ENCODE results near the gene KLHL28. TPM values are rescaled to one million over a fixed set of nuclear protein-coding genes. Genes with fewer than 3 reads are reported as not detected.
A peak's percentile ranks its signal among the peaks of the same experiment; 100 is the strongest.

The KLHL28 gene
- total and polyA plus RNA-seq, 2 experiments from 2014 or later, result 5.3 to 16.2 TPM

DNA sequence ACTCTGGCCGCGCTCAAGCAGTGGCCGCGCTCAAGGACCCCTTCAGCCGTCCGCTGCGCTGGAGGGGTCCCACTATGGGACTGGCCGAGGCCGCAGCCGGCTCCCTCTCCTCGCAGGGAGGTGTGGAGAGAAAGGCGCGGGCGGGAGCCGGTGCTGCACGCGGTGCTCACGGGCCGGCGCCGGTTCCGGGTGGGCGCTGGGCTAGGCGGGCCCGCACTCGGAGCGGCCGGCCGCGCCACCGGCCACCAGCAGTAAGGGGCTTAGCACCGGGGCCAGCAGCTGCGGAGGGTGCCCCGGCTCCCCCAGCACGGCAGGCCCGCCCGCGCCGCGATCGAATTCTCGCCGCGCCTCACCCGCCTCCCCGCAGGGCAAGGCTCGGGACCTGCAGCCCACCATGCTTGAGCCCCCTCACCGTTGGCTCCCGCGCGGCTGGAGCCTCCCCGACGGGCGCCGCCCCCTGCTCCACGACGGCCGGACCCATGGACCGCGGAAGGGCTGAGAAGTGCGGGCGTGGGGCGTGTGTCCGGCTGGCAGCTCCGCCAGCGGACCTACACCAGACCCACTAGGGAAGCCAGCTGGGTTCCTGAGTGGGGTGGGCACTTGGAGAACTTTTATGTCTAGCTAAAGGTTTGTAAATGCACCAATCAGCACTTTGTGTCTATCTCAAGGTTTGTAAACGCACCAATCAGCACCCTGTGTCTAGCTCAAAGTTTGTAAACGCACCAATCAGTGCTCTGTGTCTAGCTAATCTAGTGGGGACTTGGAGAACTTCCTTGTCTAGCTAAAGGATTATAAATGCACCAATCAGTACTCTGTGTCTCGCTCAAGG lies 49.5 kb downstream of the KLHL28 start:
- no peak overlapping the region for H3K4me3 ChIP-seq
- no peaks in the 10 kb centered on the region for H3K27me3 ChIP-seq
- no peak overlapping the region for H2AFZ ChIP-seq
- H3K4me1 ChIP-seq (ENCODE audit: insufficient read depth), result no peaks in the 10 kb centered on the region
- H4K20me1 ChIP-seq (ENCODE audit: insufficient read depth, poor library complexity, severe bottlenecking), result no peaks in the 10 kb centered on the region
- no peak overlapping the region for H3K4me2 ChIP-seq
- TF ChIP-seq EZH2phosphoT487 (IDR thresholded peaks at IDR 0.05; ENCODE audit: low read depth, severe bottlenecking, unreplicated experiment) (no peak), EZH2 (IDR thresholded peaks at IDR 0.05; ENCODE audit: borderline replicate concordance) (no peak)
- no peaks in the 10 kb centered on the region for H3K9me2 ChIP-seq (replicated peaks; ENCODE audit: insufficient read depth)
- no peak overlapping the region for H3K27ac ChIP-seq
- no peaks in the 10 kb centered on the region for H3K9me3 ChIP-seq (ENCODE audit: low read depth)
- H3K79me2 ChIP-seq, result no peaks in the 10 kb centered on the region
- no peaks in the 10 kb centered on the region for H3K36me3 ChIP-seq (replicated peaks; ENCODE audit: insufficient read depth, low read depth)
- 99% methylated on average over 42 of the region's 69 CpGs for WGBS (ENCODE audit: low lambda C conversion rate, missing lambda C conversion rate)
- DNase-seq (ENCODE audit: low spot score), result no peak

DNA sequence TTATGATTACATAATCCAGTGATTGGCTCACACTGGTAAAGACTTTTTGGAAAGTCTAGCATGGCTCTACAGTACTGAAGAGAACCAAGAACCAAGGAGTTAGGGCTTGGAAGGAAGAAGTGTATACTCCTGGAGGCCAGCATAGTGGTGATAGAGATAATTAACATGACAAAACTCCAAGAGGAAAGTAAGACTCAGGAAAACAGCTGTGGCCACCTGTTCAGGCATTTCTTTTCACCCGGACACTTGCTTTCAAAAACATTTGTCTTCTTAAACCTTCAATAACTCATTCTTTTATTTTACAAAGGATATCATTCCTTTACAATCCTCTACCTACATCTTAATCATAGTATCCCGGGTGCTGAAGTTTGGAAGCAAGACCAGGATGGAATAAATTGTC lies 50.9 kb downstream of the KLHL28 start:
- Histone ChIP-seq H3K36me3 (replicated peaks; ENCODE audit: insufficient read depth, low read depth) (no peaks in the 10 kb centered on the region), H3K27ac (no peak overlapping the region), H3K79me2 (no peaks in the 10 kb centered on the region), H4K20me1 (ENCODE audit: insufficient read depth, poor library complexity, severe bottlenecking) (no peaks in the 10 kb centered on the region), H3K4me3 (no peak overlapping the region), H3K4me2 (no peak overlapping the region), H2AFZ (no peak overlapping the region), H3K4me1 (ENCODE audit: insufficient read depth) (no peaks in the 10 kb centered on the region), H3K27me3 (no peaks in the 10 kb centered on the region), H3K9me2 (replicated peaks; ENCODE audit: insufficient read depth) (no peaks in the 10 kb centered on the region), H3K9me3 (ENCODE audit: low read depth) (no peaks in the 10 kb centered on the region)
- 60% methylated on average over 2 of the region's 2 CpGs for WGBS (ENCODE audit: low lambda C conversion rate, missing lambda C conversion rate)
- no peak for DNase-seq (ENCODE audit: low spot score)
- TF ChIP-seq EZH2phosphoT487 (IDR thresholded peaks at IDR 0.05; ENCODE audit: low read depth, severe bottlenecking, unreplicated experiment), result no peak
- TF ChIP-seq, protein P1, sequence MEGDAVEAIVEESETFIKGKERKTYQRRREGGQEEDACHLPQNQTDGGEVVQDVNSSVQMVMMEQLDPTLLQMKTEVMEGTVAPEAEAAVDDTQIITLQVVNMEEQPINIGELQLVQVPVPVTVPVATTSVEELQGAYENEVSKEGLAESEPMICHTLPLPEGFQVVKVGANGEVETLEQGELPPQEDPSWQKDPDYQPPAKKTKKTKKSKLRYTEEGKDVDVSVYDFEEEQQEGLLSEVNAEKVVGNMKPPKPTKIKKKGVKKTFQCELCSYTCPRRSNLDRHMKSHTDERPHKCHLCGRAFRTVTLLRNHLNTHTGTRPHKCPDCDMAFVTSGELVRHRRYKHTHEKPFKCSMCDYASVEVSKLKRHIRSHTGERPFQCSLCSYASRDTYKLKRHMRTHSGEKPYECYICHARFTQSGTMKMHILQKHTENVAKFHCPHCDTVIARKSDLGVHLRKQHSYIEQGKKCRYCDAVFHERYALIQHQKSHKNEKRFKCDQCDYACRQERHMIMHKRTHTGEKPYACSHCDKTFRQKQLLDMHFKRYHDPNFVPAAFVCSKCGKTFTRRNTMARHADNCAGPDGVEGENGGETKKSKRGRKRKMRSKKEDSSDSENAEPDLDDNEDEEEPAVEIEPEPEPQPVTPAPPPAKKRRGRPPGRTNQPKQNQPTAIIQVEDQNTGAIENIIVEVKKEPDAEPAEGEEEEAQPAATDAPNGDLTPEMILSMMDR (IDR thresholded peaks at IDR 0.05; ENCODE audit: poor library complexity), result no peak

- H3K4me1 ChIP-seq (ENCODE audit: insufficient read depth), result no peaks in the 10 kb centered on the region
- 63% methylated on average over 2 of the region's 2 CpGs for WGBS (ENCODE audit: low lambda C conversion rate, missing lambda C conversion rate)
- DNase-seq (ENCODE audit: low spot score), result no peak
- no peaks in the 10 kb centered on the region for H3K27me3 ChIP-seq
- no peak overlapping the region for H3K4me2 ChIP-seq
- no peaks in the 10 kb centered on the region for H3K9me3 ChIP-seq (ENCODE audit: low read depth)
- H2AFZ ChIP-seq, result no peak overlapping the region
- H4K20me1 ChIP-seq (ENCODE audit: insufficient read depth, poor library complexity, severe bottlenecking), result no peaks in the 10 kb centered on the region
- no peaks in the 10 kb centered on the region for H3K36me3 ChIP-seq (replicated peaks; ENCODE audit: insufficient read depth, low read depth)
- no peaks in the 10 kb centered on the region for H3K9me2 ChIP-seq (replicated peaks; ENCODE audit: insufficient read depth)
- no peak for TF ChIP-seq EZH2 (IDR thresholded peaks at IDR 0.05; ENCODE audit: borderline replicate concordance)
- no peak for TF ChIP-seq EZH2phosphoT487 (IDR thresholded peaks at IDR 0.05; ENCODE audit: low read depth, severe bottlenecking, unreplicated experiment)
- TF ChIP-seq, protein P1 (IDR thresholded peaks at IDR 0.05; ENCODE audit: poor library complexity), result no peak
- no peak overlapping the region for H3K4me3 ChIP-seq
- H3K27ac ChIP-seq, result no peak overlapping the region
- H3K79me2 ChIP-seq, result peaks cover 6% of the 10 kb centered on the region
These were observed 60.1 kb downstream of the KLHL28 start for GRCh38 chr14:44901696-44902095.

DNA sequence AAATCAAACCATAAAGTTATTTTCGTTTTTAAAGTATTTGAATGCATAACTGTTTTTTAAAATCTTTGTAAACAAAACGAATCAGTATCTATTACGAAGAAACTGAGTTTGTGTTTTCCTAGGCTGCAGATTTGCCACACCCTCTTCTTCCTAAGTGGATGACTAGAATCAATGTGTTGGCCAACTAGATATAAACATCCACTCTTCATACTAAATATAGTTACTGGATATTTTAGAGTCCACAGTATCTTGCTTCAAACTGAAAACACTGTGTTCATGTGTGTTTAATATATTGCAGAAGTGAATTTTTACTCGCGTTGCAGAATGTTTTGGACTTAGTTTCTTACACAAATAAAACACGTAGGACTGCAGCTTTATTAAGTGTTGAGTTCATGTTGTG lies 63.2 kb downstream of the KLHL28 start:
- 66% methylated on average over 6 of the region's 6 CpGs for WGBS (ENCODE audit: low lambda C conversion rate, missing lambda C conversion rate)
- H3K27ac ChIP-seq, result peak overlapping the region; percentile 99

More for the DNA sequence above, 63.2 kb downstream of the KLHL28 start:
- peak overlapping the region; percentile 77 for H3K4me3 ChIP-seq
- peak overlapping the region; percentile 87 for H3K4me2 ChIP-seq
- H3K27me3 ChIP-seq, result no peaks in the 10 kb centered on the region
- TF ChIP-seq, protein P1 (IDR thresholded peaks at IDR 0.05; ENCODE audit: poor library complexity), result no peak
- no peak for TF ChIP-seq EZH2 (IDR thresholded peaks at IDR 0.05; ENCODE audit: borderline replicate concordance)
- TF ChIP-seq EZH2phosphoT487 (IDR thresholded peaks at IDR 0.05; ENCODE audit: low read depth, severe bottlenecking, unreplicated experiment), result no peak
- H3K9me2 ChIP-seq (replicated peaks; ENCODE audit: insufficient read depth), result no peaks in the 10 kb centered on the region
- H2AFZ ChIP-seq, result peak overlapping the region; percentile 73
- H3K79me2 ChIP-seq, result peaks cover 6% of the 10 kb centered on the region
- H3K36me3 ChIP-seq (replicated peaks; ENCODE audit: insufficient read depth, low read depth), result no peaks in the 10 kb centered on the region
- no peaks in the 10 kb centered on the region for H4K20me1 ChIP-seq (ENCODE audit: insufficient read depth, poor library complexity, severe bottlenecking)
- H3K9me3 ChIP-seq (ENCODE audit: low read depth), result no peaks in the 10 kb centered on the region
- no peak for DNase-seq (ENCODE audit: low spot score)
- H3K4me1 ChIP-seq (ENCODE audit: insufficient read depth), result no peaks in the 10 kb centered on the region

Measured in hepatocyte (in vitro differentiated cells).